NCI-H2107 (cell line): ENCODE data around the gene PRKCE.
"Not testable (repeated sequence)": the region's sequence is repeated elsewhere in the genome, so short reads cannot be mapped to it uniquely, and the experiment has no call there.

ENCODE experiments used
- DNase-seq: peaks from one replicate; lab custom pipeline; 2025; lab: John Stamatoyannopoulos, UW

The PRKCE gene

DNA sequence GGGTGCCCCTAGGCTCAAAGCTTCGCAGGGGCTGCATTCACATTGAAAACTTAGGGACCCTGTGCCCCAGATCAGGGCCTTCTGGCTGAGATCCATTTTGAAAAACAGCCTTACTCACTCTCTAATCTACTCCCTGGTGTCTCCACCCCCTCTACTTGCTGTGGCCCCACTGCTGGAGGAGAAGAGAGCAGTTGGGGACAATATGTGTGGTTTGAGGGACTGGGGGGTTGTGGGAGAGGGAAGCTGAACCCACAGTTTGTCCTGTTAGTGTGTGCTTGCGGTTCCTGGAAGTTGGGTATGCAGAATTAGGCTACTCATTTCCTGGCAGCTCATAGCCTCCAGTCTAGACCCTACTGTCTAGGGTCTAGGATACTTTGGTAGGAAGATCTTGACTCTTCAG is 211.4 kb downstream of the PRKCE start:
- DNase-seq = no peak

GRCh38 chr2:45864121-45864520 is 212.6 kb downstream of the PRKCE start:
- no peak for DNase-seq

GRCh38 chr2:45867349-45867748 is 215.9 kb downstream of the PRKCE start:
- no peak for DNase-seq

DNA sequence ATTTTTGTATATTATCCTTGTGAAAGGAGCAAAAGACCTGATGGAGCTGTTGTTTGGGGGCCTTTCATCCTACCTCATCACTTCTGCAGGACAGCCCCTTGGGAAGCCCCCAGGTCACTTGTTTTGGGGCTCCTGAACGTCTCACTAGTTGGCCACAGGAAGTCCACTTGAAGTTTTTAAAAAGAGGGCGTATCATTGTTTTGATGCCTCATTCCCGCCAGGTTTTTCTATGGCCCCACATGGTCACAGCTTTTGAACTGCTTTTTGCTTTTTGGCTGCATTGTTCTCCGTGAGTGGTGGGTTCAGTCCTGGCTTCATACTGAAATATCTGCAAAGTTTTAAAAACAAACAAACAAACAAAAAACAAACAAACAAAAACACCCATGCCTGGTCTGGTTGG is 216.3 kb downstream of the PRKCE start:
- DNase-seq = no peak

DNA sequence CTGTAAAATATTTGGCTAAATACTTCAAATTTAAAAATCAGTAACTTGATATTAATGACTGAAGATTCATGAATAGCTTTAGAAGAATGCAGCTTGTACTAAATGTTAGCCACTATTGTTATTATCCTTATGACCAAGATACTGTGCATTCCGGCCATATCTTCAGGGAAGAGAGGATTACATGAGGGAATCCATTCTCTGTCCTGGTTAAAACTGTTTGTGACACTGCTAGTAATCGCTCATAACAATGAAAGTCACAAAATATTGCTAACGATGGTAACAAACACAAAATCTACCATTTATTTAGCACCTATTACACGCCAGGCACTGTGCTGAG is 217.7 kb downstream of the PRKCE start:
- DNase-seq = no peak

GRCh38 chr2:45871025-45871424 is 219.6 kb downstream of the PRKCE start:
- DNase-seq = no peak

DNA sequence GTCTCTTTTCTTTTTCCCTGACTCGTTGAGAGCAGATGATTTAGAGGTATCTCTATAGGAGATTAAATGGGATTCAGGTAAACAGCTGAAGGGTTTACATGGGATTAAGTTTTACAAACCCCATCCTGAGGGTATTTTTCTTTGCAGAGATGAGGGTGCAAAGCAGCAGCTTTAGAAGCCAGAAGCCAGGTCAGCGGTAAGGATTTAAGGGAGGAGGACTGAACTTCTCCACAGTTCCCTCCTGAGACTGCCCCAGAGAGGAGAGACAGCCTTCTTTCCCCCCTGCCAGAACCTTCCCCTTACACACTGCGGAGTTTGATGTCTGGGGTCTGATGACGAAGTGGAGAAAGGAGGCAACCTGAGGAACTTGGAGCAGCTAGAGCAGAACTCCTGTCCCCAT is 220.1 kb downstream of the PRKCE start:
- no peak for DNase-seq

DNA sequence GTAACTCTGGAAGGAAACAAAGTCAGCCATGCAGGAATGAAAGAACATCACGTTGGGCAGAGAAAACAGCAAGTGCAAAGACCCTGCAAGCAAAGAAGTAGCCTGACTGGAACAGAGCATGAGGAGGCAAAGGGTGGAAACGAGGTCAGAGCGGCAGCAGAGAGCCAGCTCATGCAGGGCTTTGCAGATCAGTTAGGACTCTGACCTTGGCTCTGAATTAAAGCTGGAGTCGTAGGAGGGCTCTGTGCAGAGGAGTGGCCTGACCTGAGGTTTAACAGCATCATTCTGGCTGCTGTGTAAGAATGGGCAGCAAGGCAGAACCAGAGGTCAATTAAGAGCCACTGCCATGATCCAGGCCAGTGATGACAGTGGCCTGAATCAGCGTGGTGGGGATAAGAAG is 220.7 kb downstream of the PRKCE start:
- no peak for DNase-seq

DNA sequence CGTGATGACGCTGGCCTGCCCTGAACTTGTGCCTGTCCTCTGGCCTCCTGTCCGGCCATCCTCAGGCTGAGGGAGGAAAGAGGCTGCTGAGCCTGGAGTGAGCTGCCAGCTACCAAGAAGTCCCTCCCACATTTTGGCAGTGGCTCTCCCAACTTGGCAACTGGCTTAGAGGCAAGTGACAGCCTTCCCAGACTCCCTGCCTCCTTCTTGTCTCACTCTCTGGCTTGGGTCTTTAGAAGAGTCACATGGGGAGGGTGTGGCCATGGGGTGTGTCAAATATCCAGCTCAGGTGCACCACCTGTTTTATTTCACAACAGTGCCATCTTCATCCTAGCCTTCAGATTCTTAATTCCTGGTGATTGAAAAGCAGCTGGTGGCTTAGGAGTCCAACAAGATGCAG is 222.9 kb downstream of the PRKCE start:
- DNase-seq = no peak

GRCh38 chr2:45876611-45877010 is 225.1 kb downstream of the PRKCE start:
- DNase-seq = no peak

DNA sequence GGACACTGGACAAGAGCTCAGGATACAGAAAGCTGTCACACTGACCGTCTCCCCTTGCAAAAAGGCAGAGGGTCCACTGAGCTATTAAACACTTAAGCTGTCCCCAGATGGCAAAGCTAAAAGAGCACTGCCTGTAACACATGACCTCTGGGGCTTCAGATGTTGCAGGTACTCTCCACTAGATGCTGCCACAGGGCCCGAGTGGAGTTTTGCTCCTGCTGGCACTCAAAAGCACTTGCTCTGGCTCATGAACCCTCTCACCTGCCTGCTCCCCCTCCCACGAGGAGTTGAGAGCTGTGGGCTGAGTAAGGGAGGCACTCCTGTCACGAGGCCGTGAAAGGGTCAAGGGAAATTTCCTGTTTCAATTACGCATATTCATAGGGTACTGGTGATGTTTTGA is 227.9 kb downstream of the PRKCE start:
- no peak for DNase-seq

DNA sequence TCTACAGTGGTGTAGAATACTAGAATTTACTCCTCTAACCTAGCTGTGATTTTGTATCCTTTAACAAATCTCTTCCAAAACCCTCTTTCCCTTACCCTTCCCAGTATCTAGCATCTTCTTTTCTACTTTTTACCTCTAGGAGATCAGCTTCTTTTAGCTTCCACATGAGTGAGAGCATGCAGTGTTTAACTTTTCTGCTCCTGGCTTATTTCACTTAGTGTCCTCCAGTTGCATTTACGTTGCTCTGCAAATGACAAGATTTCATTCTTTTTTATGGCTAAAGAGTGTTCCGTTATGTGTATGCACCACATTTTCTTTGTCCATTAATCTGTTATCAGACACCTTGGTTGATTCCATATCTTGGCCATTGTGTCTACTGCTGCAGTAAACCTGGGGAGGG is 228.5 kb downstream of the PRKCE start:
- DNase-seq = no peak

- no peak for DNase-seq
These were observed 230.6 kb downstream of the PRKCE start for GRCh38 chr2:45881970-45882581.

GRCh38 chr2:45882707-45883602 is 231.5 kb downstream of the PRKCE start:
- DNase-seq = no peak

DNA sequence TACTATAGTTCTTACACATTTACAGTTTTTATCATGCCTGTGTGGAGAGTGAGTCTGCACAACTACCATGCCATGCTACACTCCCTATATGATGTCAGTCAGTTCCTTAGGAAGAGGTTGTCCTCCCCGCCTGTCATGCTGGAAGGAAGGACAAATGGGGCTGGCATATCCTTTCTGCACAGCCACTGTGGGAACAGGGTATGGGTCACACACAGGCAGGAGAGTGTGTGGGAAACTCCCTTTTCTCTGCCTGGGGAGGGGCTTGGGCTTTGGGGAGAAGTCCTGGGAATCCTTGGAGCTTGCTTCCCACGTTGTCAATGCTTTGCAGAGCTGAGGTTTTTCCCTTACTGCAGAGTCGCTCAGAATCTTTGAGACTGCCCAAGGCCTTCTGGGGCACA is 232.1 kb downstream of the PRKCE start:
- DNase-seq = no peak

GRCh38 chr2:45884126-45884525 is 232.7 kb downstream of the PRKCE start:
- no peak for DNase-seq

DNA sequence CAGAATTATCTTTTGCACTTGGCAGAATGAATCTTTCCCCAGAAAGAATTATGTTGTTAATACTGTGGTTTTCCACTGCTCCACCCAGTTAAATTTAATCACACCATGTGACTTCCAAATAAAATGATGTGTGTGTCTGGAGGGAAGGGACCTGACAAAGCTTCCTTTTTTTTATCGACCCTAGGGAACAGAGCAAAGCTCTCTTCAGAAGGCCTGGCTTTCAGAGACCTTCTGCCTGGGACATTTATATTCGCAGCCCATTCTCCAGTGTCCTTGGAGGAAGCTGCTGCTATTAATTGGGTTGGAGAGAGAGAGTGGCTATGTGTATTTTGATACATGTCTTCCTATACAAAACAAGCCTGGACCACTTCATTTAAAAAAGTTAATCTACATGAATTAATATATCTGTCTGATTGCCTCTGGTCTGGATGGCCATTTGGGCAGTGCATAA is 233.7 kb downstream of the PRKCE start:
- DNase-seq = no peak

DNA sequence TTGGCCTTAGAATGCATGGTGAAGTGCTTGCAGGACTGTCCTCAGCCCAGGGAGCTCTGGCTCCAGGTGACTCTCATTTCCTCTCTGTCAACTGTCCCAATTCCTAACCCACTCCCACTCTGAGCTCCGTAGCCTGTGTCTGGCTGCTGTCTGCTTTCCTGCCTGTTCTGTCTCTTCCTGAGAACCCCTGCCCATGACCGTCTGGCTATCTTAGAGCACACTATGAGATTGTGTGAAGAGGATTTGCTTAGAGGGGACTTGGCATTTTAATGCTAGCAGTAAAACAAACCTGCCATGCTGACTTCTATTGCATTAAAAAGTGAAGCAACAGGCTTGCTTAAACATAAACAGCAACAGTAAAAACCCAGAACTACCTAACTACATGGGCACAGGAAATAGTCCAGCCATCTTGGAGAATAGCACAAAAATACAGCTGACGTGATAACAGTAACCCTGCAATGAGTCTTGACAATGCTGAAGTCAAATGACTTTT is 234.7 kb downstream of the PRKCE start:
- no peak for DNase-seq

- DNase-seq = no peak
These were observed 236.7 kb downstream of the PRKCE start for GRCh38 chr2:45888167-45888566.

DNA sequence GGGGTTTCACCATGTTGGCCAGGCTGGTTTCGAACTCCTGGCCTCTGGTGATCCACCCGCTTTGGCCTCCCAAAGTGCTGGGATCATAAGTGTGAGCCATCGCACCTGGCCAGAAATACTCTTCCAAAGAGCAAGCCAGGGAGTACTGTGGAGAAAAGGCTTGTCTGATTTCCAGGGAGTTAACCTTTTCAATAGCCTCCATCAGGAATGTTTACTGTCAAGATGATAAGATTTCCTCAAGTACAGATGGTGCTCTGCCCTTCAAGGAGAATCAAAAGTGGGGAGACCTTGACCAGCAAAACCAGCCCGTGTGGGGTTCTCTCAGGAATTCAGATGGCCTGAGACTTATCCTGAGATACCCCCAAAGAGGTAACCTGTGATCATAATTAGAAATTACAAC is 237.2 kb downstream of the PRKCE start:
- no peak for DNase-seq

- DNase-seq = peak; percentile 70
These were observed 237.6 kb downstream of the PRKCE start for GRCh38 chr2:45889053-45889452.

DNA sequence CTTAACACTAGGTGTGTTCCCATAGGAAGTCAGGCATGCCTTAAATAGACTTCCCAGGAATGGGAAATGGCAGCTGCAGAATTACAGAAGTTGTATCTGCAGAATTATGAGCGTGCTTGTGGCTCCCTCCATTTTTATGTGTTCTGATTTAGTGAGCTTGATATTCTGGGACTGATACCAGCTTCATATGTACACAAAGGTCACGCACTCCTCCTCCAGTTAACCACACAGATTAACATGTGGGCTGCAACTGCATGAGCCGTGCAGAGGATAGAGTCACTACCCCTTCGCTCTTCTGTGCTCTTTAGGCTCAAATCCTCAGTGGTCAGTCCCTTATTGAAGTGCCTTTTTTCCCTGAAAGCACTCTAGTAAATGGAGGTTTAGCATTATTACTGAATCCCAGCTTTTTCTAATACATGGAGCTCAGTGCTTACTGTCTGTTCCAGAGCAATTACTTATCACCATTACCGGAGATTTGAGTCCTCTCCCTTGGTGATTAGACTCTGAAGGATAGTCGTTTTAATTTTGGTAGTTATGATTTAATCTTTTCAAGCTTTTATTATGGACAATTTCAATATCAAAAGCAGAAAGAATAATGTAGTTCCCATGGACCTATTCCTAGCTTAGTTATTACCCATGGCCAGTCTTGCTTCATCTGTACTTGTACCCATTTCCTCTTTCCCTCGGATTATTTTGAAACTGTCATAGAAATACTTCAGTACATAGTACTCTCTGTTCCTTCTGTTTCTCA is 238.3 kb downstream of the PRKCE start:
- no peak for DNase-seq

DNA sequence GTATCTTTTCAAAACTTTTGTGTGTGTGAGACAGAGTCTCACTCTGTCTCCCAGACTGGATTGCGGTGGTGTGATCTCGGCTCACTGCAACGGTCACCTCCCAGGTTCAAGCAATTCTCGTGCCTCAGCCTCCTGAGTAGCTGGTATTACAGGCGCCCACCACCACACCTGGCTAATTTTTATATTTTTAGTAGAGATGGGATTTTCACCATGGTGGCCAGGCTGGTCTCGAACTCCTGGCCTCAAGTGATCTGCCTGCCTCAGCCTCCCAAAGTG is 238.8 kb downstream of the PRKCE start:
- not testable (repeated sequence) for DNase-seq
